GM19467 (cell line): ENCODE measurements around the gene CIDEA.

ENCODE experiments used
- ATAC-seq: cut with Tn5 transposase; IDR thresholded peaks from one replicate; pipeline ENCODE4 v1.9.1; 2021; ENCODE audit warnings: mild to moderate bottlenecking, moderate library complexity; ENCODE audit not compliant: unreplicated experiment

Gene CIDEA

DNA sequence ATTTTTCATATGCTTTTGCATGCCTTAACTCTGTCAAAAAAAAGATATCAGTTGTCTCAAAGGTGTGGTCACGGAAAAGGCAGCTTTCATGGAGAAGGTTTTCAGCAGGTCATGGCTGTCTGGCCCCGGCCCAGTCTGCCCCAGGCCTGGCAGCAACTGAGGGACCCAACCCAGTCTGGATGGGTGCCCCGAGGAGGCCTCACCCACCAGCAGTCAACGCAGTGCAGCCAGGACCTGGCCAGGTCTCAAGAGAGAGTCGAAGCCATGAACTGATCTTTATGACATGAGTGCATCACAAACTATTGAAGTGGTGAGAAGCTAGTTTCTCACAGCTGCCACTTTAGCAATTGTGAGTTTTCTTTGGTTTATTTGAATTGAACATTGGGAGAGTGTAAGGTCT is 61.8 kb downstream of the CIDEA start:
- no peak for ATAC-seq

DNA sequence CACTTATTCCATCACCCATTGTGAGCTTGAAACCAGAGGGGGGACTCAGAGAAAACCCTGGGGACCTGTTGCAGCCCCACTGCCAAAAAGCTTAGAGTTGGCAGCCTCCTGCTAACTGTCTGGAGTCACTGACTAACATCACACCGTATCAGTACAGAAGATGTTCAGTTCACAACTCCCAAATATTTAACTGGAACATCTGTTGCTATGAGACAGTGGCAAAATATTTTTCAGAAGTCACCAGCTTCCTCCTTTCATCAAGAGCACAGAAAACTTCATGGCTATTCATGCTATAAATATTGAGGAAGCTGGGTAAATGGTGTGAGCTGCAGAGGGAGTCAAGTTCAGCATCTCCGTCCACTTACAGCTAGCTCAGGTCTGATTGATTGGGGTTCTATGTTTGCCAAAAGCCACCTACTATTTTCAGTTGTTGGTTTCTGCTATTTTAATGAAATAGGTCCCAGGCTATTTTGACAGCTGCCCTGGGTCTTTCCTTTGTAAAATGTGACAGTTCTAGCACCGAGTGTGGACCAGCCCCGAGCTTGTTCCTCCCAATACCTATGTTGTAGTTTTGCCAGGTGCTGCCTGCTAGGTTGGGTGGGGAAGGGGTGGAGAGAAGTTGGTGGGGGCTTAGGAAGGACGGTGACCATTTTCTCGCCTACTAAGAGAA is 63.6 kb downstream of the CIDEA start:
- ATAC-seq = no peak

DNA sequence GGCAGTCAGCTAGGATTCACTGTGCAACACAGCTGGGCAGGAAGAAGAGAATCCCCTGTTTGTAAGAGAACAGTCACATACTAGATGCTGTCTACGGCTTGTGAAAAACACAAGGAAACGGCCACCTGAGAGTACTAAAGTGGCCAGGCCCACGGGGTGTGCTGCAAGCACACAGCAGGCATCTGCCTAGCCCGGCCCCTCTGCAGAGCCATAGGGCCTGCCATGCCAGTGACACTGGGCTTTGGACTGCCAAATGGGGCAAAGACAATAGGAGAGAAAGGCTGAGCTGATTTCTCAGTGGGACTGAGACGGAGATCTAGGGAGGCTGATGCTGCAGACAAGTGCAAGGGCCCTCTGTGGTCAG is 64.2 kb downstream of the CIDEA start:
- no peak for ATAC-seq

DNA sequence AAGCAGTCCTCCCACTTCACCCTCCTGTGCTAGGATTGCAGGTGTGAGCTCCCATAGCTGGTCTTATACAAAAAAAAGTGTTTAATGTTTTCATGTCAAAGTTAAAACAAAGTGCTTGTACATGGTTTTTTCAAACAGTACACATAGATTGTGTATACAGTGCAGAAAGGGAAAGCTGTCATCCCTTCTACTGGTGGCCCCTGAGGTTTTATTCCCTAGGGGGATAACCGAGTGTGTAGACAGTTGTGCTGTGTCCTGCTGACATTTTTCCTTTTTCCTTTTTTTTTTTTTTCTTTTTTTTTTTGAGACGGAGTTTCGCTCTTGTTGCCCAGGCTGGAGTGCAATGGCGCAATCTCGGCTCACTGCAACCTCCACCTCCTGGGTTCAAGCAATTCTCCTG is 64.7 kb downstream of the CIDEA start:
- no peak for ATAC-seq

DNA sequence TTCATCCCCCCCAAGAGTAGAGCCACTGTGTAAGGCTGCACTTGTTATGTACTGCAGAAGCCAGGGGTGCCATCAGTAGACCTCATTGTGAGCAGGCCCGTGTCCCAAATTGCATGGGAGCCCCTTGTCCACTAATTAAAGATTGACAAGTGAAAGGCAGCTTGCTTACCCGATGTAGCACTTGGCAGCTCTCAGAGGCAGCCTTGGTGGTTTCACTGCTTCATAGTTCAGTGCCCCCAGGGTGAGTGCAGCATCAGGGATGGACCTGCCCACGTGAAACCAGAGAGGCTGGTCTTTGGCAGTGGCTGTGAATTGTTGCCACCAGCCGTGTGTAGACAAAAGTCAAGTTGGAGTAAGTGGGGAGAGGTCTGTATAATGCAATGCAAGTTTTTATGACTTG is 67.2 kb downstream of the CIDEA start:
- ATAC-seq = peak; percentile 83

DNA sequence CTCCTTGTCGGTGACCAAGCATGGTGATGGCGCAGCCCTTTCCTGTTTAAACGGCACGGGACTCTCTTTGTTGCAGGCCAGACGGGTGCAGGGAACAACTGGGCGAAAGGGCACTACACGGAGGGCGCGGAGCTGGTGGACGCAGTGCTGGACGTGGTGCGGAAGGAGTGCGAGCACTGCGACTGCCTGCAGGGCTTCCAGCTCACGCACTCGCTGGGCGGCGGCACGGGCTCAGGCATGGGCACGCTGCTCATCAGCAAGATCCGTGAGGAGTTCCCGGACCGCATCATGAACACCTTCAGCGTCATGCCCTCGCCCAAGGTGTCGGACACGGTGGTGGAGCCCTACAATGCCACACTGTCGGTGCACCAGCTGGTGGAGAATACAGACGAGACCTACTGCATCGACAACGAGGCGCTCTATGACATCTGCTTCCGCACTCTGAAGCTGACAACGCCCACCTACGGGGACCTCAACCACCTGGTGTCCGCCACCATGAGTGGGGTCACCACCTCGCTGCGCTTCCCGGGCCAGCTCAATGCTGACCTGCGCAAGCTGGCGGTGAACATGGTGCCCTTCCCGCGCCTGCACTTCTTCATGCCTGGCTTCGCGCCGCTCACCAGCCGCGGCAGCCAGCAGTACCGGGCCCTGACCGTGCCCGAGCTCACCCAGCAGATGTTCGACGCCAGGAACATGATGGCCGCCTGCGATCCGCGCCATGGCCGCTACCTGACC is 71.0 kb downstream of the CIDEA start:
- no peak for ATAC-seq

DNA sequence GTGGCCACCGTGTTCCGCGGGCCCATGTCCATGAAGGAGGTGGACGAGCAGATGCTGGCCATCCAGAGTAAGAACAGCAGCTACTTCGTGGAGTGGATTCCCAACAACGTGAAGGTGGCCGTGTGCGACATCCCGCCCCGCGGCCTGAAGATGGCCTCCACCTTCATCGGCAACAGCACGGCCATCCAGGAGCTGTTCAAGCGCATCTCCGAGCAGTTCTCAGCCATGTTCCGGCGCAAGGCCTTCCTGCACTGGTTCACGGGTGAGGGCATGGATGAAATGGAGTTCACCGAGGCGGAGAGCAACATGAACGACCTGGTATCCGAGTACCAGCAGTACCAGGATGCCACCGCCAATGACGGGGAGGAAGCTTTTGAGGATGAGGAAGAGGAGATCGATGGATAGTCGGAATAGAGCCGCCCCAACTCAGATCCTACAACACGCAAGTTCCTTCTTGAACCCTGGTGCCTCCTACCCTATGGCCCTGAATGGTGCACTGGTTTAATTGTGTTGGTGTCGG is 71.6 kb downstream of the CIDEA start:
- ATAC-seq = no peak

DNA sequence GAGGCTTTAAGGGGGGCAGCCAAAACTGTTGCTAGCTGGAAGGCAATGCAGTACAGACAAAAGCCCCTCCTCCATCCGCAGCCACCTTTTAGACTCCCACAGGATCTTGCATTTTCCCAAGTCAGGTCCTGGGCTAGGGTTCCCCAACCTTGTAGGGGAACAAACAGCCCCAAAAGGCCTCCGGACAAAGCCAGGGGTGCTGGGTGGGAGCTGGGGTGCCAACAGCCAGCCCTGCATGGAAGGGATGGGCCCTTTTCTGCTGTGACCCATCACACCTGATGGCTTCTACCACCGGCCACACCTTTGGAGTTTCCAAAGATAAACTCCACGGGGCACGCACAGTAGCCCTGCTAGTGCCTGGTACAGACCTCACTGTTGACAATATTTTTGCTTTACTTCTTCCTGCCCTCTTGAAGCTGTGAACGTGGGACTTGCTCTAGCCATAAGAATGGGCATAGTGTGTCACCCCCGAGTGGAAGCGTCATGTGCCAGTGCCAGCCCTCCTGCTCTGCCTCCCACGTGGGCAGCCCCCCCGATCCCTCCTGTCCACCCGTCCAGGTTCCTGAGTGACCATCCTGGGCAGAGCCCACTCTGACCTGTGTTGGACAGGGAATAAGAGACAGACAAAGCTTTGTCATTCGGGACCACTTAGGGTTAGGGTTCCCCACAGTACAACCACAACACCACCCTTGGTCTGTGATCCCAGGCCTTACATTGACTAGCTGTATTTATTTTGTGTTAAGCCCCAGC is 72.7 kb downstream of the CIDEA start:
- no peak for ATAC-seq
